Mesendoderm (in vitro differentiated cells): ENCODE measurements around the gene GNAQ.

Experiments
- DNase-seq: peaks from one replicate; pipeline ENCODE4 v3.0.0; 2013
- H2AK5ac ChIP-seq: 2 replicates; pipeline ENCODE4 v1.6.1; 2013; ENCODE audit warnings: low read length, inconsistent platforms
- H2BK120ac ChIP-seq: 2 replicates; pipeline ENCODE4 v1.6.1; 2013; ENCODE audit warnings: low read depth, mild to moderate bottlenecking, low read length, moderate library complexity, mixed read lengths
- H2BK15ac ChIP-seq: replicated peaks from 2 replicates; pipeline ENCODE4 v1.6.1; 2013; ENCODE audit warnings: low read depth, mild to moderate bottlenecking, moderate library complexity
- H2BK5ac ChIP-seq: 2 replicates; pipeline ENCODE4 v1.6.1; 2013; ENCODE audit warnings: low read length, inconsistent platforms
- H3K18ac ChIP-seq: 2 replicates; pipeline ENCODE4 v1.6.1; 2013; ENCODE audit warnings: mild to moderate bottlenecking, low read length, mixed read lengths
- H3K23ac ChIP-seq: one replicate; pipeline ENCODE4 v1.6.1; 2013; ENCODE audit warnings: low read length
- H3K27ac ChIP-seq: 2 replicates; pipeline ENCODE4 v1.5.1; 2013; ENCODE audit warnings: low read depth, mild to moderate bottlenecking, inconsistent platforms, low read length, moderate library complexity
- H3K27me3 ChIP-seq: 2 replicates; pipeline ENCODE4 v1.6.1; 2013; ENCODE audit warnings: low read length, control low read depth, mild to moderate bottlenecking, inconsistent platforms; ENCODE audit not compliant: insufficient read depth, poor library complexity
- H3K36me3 ChIP-seq: 2 replicates; pipeline ENCODE4 v1.6.1; 2013; ENCODE audit warnings: low read length, inconsistent platforms; ENCODE audit not compliant: control insufficient read depth, insufficient read depth
- H3K4ac ChIP-seq: one replicate; pipeline ENCODE4 v1.6.1; 2013; ENCODE audit warnings: low read depth, mild to moderate bottlenecking, low read length, moderate library complexity
- H3K4me1 ChIP-seq: 2 replicates; pipeline ENCODE4 v1.6.1; 2013; ENCODE audit warnings: low read depth, low read length, inconsistent platforms; ENCODE audit not compliant: control insufficient read depth
- H3K4me2 ChIP-seq: 2 replicates; pipeline ENCODE4 v1.6.1; 2013; ENCODE audit warnings: low read length
- H3K4me3 ChIP-seq: 2 replicates; pipeline ENCODE4 v1.5.1; 2013; ENCODE audit warnings: mild to moderate bottlenecking, low read length
- H3K56ac ChIP-seq: one replicate; pipeline ENCODE4 v1.6.1; 2013; ENCODE audit warnings: low read length
- H3K79me1 ChIP-seq: 2 replicates; pipeline ENCODE4 v1.6.1; 2013; ENCODE audit warnings: low read length, inconsistent platforms
- H3K79me2 ChIP-seq: 2 replicates; pipeline ENCODE4 v1.6.1; 2013; ENCODE audit warnings: mild to moderate bottlenecking, low read length; ENCODE audit not compliant: control insufficient read depth, insufficient read depth
- H3K9ac ChIP-seq: 2 replicates; pipeline ENCODE4 v1.6.1; 2013; ENCODE audit warnings: low read length, inconsistent platforms
- H4K5ac ChIP-seq: one replicate; pipeline ENCODE4 v1.6.1; 2013; ENCODE audit warnings: low read length
- H4K8ac ChIP-seq: one replicate; pipeline ENCODE4 v1.6.1; 2013; ENCODE audit warnings: low read depth, mild to moderate bottlenecking, control low read depth, low read length, moderate library complexity
- whole genome bisulfite sequencing: extraction: QIAGEN DNeasy Blood & Tissue Kit; methylation state at CpG from one replicate; pipeline ENCODE4 v1.1.7; 2013; ENCODE audit warnings: low lambda C conversion rate, missing lambda C conversion rate; ENCODE audit not compliant: insufficient coverage; ENCODE audit errors: extremely low coverage; 5-methylcytosine and 5-hydroxymethylcytosine counted together

Gene GNAQ

GRCh38 chr9:77811832-77812231 lies 219.8 kb downstream of the GNAQ start:
- no peak overlapping the region for H4K8ac ChIP-seq
- no peak overlapping the region for H3K4ac ChIP-seq
- H3K79me2 ChIP-seq = no peaks in the 10 kb centered on the region
- DNase-seq = no peak
- H3K4me3 ChIP-seq = no peak overlapping the region
- no peak overlapping the region for H2BK5ac ChIP-seq
- no peak overlapping the region for H2BK120ac ChIP-seq
- H3K23ac ChIP-seq = no peak overlapping the region
- H3K9ac ChIP-seq = no peak overlapping the region
- H3K27me3 ChIP-seq = no peaks in the 10 kb centered on the region
- no peaks in the 10 kb centered on the region for H3K36me3 ChIP-seq
- H2BK15ac ChIP-seq = no peak overlapping the region
- H3K79me1 ChIP-seq = peaks cover 3% of the 10 kb centered on the region
- no peak overlapping the region for H3K56ac ChIP-seq
- no peak overlapping the region for H3K4me2 ChIP-seq
- H3K4me1 ChIP-seq = no peaks in the 10 kb centered on the region
- H2AK5ac ChIP-seq = no peak overlapping the region
- WGBS = no CpG with 5 or more reads among the region's 1 CpG
- H4K5ac ChIP-seq = no peak overlapping the region
- H3K27ac ChIP-seq = no peak overlapping the region
- no peak overlapping the region for H3K18ac ChIP-seq

GRCh38 chr9:77810637-77811119 lies 220.9 kb downstream of the GNAQ start:
- no peak for DNase-seq
- Histone ChIP-seq H2BK15ac (no peak overlapping the region), H3K27ac (no peak overlapping the region), H3K18ac (no peak overlapping the region), H3K4me1 (no peaks in the 10 kb centered on the region), H3K56ac (no peak overlapping the region), H4K5ac (no peak overlapping the region), H2BK120ac (no peak overlapping the region), H3K4me2 (no peak overlapping the region), H3K4ac (no peak overlapping the region), H3K9ac (no peak overlapping the region), H3K36me3 (no peaks in the 10 kb centered on the region), H2BK5ac (no peak overlapping the region), H4K8ac (no peak overlapping the region), H2AK5ac (no peak overlapping the region), H3K79me2 (no peaks in the 10 kb centered on the region), H3K23ac (no peak overlapping the region), H3K4me3 (no peak overlapping the region), H3K27me3 (no peaks in the 10 kb centered on the region), H3K79me1 (peaks cover 3% of the 10 kb centered on the region)
- WGBS = no CpG with 5 or more reads among the region's 4 CpGs

GRCh38 chr9:77810047-77810446 lies 221.6 kb downstream of the GNAQ start:
- Histone ChIP-seq H3K79me2 (no peaks in the 10 kb centered on the region), H2BK120ac (no peak overlapping the region), H2BK15ac (no peak overlapping the region), H2BK5ac (no peak overlapping the region), H3K79me1 (peaks cover 3% of the 10 kb centered on the region), H3K18ac (no peak overlapping the region), H3K4me1 (no peaks in the 10 kb centered on the region), H3K4me3 (no peak overlapping the region), H3K23ac (no peak overlapping the region), H3K36me3 (no peaks in the 10 kb centered on the region), H3K9ac (no peak overlapping the region), H2AK5ac (no peak overlapping the region), H4K8ac (no peak overlapping the region), H4K5ac (no peak overlapping the region), H3K4ac (no peak overlapping the region), H3K27me3 (no peaks in the 10 kb centered on the region), H3K27ac (no peak overlapping the region), H3K4me2 (no peak overlapping the region), H3K56ac (no peak overlapping the region)
- no peak for DNase-seq
- no CpG with 5 or more reads among the region's 1 CpG for WGBS

GRCh38 chr9:77809552-77809951 lies 222.1 kb downstream of the GNAQ start:
- WGBS = no CpG with 5 or more reads among the region's 1 CpG
- Histone ChIP-seq H3K27ac (no peak overlapping the region), H3K4me2 (no peak overlapping the region), H4K5ac (no peak overlapping the region), H3K79me2 (no peaks in the 10 kb centered on the region), H3K27me3 (no peaks in the 10 kb centered on the region), H3K23ac (no peak overlapping the region), H3K4me3 (no peak overlapping the region), H2BK15ac (no peak overlapping the region), H3K36me3 (no peaks in the 10 kb centered on the region), H2AK5ac (no peak overlapping the region), H3K9ac (no peak overlapping the region), H3K79me1 (peaks cover 3% of the 10 kb centered on the region), H3K18ac (no peak overlapping the region), H3K4me1 (no peaks in the 10 kb centered on the region), H2BK5ac (no peak overlapping the region), H4K8ac (no peak overlapping the region), H3K4ac (no peak overlapping the region), H2BK120ac (no peak overlapping the region), H3K56ac (no peak overlapping the region)
- DNase-seq = no peak

- Histone ChIP-seq H2BK5ac (no peak overlapping the region), H4K5ac (no peak overlapping the region), H2BK15ac (no peak overlapping the region), H3K23ac (no peak overlapping the region), H3K79me2 (no peaks in the 10 kb centered on the region), H3K27ac (no peak overlapping the region), H3K56ac (no peak overlapping the region), H4K8ac (no peak overlapping the region), H3K4me2 (no peak overlapping the region), H2BK120ac (no peak overlapping the region), H3K4ac (no peak overlapping the region), H3K4me1 (no peaks in the 10 kb centered on the region), H3K18ac (no peak overlapping the region), H3K27me3 (no peaks in the 10 kb centered on the region), H2AK5ac (no peak overlapping the region), H3K36me3 (no peaks in the 10 kb centered on the region), H3K4me3 (no peak overlapping the region), H3K9ac (no peak overlapping the region), H3K79me1 (peaks cover 3% of the 10 kb centered on the region)
- DNase-seq = no peak
- WGBS = no CpG with 5 or more reads among the region's 2 CpGs
Observed at GRCh38 chr9:77808751-77809081, 222.9 kb downstream of the GNAQ start.
